Thyroid gland (tissue), 4 donors: Measurements from ENCODE around the gene AAK1. TPM values are rescaled to one million over a fixed set of nuclear protein-coding genes. Genes with fewer than 3 reads are reported as not detected.
A peak's percentile ranks its signal among the peaks of the same experiment; 100 is the strongest.

Source experiments
- DNase-seq, 2 donors: peaks; one replicate each; pipeline ENCODE4 v3.0.0-alpha.2; 2019
- H3K27ac ChIP-seq, 3 donors: fragments of 200-600 bp; sonication (generic); 1 replicate in 2 of 3; 2 replicates in 1 of 3; pipeline ENCODE4 v1.5.1; 2016 to 2019; ENCODE audit warnings: mild to moderate bottlenecking in 1 of 3, moderate library complexity in 1 of 3
- H3K27me3 ChIP-seq: fragments of 200-600 bp; sonication (generic); one replicate; pipeline ENCODE4 v1.5.1; 2019
- H3K36me3 ChIP-seq, 2 donors: fragments of 200-600 bp; sonication (generic); one replicate each; pipeline ENCODE4 v1.5.1; 2016 to 2019
- H3K4me1 ChIP-seq, 2 donors: fragments of 200-600 bp; sonication (generic); one replicate each; pipeline ENCODE4 v1.5.1; 2017 to 2019
- H3K4me3 ChIP-seq, 3 donors: fragments of 200-600 bp; sonication (generic); replicated peaks in 1 of 3; 1 replicate in 2 of 3; 2 replicates in 1 of 3; pipeline ENCODE4 v1.5.1; 2016; ENCODE audit warnings: mild to moderate bottlenecking in 1 of 3
- H3K9me3 ChIP-seq: fragments of 200-600 bp; sonication (generic); one replicate; pipeline ENCODE4 v1.5.1; 2017
- POLR2A ChIP-seq, 2 donors: fragments of 450-650 bp; IDR thresholded peaks; one replicate each; pipeline ENCODE4 v1.6.1; 2017; ENCODE audit warnings: antibody characterized with exemption in 2 of 2, mild to moderate bottlenecking in 2 of 2, moderate library complexity in 1 of 2
- WGBS, 2 donors: methylation state at CpG; one replicate each; pipeline ENCODE4 v1.1.5; 2017; 5-methylcytosine and 5-hydroxymethylcytosine counted together
- intact Hi-C: fragments of 100-400 bp; cut with DNase I; formaldehyde crosslinking; loops from one replicate; pipeline ENCODE4 v1.15.1; 2023
- total RNA-seq, 4 donors: library from RNA; depleted of rRNA; stranded (reverse); fragments of >200 nt; gene quantifications; one replicate each; pipeline ENCODE4 v1.2.3, GENCODE V29; 2016
- TF ChIP-seq, protein P1 (sequence below), 6 experiments: fragments of 200-600 bp in 3 of 6; fragments of 450-650 bp in 3 of 6; sonication (generic) in 3 of 6; IDR thresholded peaks; one replicate each; pipeline ENCODE4 v1.5.1; 2016 to 2019; ENCODE audit warnings: antibody characterized with exemption in 6 of 6, mild to moderate bottlenecking in 2 of 6, inconsistent platforms in 1 of 6, moderate library complexity in 1 of 6

AAK1 gene
- total RNA-seq, 4 donors from 2014 or later = 82.0 to 174 (median 144) TPM

DNA sequence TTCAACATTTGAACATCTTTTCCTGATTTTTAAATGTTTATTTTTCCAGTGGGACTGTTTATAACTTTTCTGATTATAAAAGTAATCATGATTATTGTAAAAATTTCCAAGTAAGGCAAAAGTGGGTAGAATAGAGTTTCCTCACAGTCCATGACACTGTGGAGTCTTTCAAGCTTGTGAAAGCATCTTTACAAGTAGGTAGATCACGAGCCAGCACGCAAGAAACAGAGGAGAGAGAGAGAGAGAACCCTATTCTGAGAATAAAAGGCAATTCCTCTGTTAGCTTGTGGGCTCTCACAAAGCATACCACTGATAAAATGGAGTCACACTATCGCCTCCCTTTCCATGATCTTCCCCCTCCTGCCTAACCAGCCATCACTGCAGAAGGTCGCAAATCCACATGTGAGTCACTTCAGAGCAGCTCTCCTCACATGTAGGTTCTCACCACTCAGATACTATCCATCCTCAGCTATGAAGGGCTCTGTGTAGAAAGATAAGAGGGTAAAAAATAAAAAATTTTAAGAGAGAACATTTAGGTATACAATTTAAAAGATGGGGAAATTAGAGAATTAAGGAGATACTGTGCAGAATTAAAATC lies 40.3 kb downstream of the AAK1 start:
- 59 to 70% methylated on average over 4 of the region's 4 CpGs for WGBS, 2 donors
- H3K9me3 ChIP-seq = no peaks in the 10 kb centered on the region
- H3K27me3 ChIP-seq = no peaks in the 10 kb centered on the region
- H3K4me3 ChIP-seq = no peak overlapping the region
- H3K27ac ChIP-seq = peak overlapping the region in 1 of 3 donors; percentile 25
- TF ChIP-seq, protein P1, sequence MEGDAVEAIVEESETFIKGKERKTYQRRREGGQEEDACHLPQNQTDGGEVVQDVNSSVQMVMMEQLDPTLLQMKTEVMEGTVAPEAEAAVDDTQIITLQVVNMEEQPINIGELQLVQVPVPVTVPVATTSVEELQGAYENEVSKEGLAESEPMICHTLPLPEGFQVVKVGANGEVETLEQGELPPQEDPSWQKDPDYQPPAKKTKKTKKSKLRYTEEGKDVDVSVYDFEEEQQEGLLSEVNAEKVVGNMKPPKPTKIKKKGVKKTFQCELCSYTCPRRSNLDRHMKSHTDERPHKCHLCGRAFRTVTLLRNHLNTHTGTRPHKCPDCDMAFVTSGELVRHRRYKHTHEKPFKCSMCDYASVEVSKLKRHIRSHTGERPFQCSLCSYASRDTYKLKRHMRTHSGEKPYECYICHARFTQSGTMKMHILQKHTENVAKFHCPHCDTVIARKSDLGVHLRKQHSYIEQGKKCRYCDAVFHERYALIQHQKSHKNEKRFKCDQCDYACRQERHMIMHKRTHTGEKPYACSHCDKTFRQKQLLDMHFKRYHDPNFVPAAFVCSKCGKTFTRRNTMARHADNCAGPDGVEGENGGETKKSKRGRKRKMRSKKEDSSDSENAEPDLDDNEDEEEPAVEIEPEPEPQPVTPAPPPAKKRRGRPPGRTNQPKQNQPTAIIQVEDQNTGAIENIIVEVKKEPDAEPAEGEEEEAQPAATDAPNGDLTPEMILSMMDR (IDR thresholded peaks at IDR 0.05) = no peak
- no peak for TF ChIP-seq POLR2A (IDR thresholded peaks at IDR 0.05)
- peaks cover 39 to 53% of the 10 kb centered on the region in 2 donors for H3K4me1 ChIP-seq
- intact Hi-C loops = no loop called here
- DNase-seq = no peak
- no peaks in the 10 kb centered on the region for H3K36me3 ChIP-seq

DNA sequence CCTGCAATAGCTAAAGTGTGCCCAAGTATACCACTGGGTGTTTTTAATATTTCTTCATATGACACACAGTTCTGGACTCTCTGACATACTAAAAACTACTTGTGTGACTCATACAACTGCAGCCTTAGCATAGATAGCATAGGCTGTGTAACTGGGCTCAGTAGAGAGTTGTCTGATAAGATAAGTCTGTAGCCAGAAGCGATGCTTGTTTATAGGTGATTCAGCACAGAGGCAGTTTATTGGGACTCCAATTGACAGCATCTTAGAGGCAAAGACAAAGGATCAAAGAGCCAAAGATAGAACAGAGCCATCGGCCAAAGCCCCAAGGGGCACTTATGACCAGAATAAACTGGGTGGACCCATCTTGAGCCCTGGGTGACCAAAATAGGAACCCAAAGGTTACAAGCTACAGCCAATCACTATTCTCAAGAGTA lies 42.3 kb downstream of the AAK1 start:
- intact Hi-C loops = no loop called here
- H3K4me1 ChIP-seq = peaks cover 38 to 42% of the 10 kb centered on the region in 2 donors
- no peaks in the 10 kb centered on the region for H3K36me3 ChIP-seq
- DNase-seq = no peak
- H3K4me3 ChIP-seq = no peak overlapping the region
- 64 to 83% methylated on average over 2 of the region's 2 CpGs for WGBS, 2 donors
- TF ChIP-seq POLR2A (IDR thresholded peaks at IDR 0.05) = no peak
- TF ChIP-seq, protein P1 (IDR thresholded peaks at IDR 0.05) = no peak
- H3K9me3 ChIP-seq = no peaks in the 10 kb centered on the region
- H3K27ac ChIP-seq = peak overlapping the region in 2 of 3 donors; percentile 25 to 26
- H3K27me3 ChIP-seq = no peaks in the 10 kb centered on the region

DNA sequence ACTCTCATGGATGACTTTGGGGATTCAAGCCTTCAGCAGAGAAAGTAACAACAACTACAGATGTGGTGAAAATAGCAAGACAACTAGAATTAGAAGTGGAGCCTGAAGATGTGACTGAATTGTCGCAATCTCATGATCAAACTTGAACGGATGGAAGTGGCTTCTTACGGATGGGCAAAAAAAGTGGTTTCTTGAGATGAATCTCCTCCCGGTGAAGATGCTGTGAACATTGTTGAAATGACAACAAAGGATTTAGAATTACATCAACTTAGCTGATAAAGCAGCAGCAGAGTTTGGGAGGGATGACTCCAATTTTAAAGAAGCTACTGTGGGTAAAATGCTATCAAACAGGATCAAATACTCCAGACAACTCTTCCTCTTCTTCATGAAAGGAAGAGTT lies 43.1 kb downstream of the AAK1 start:
- WGBS, 2 donors = 89 to 97% methylated on average over 4 of the region's 4 CpGs
- TF ChIP-seq POLR2A (IDR thresholded peaks at IDR 0.05) = no peak
- TF ChIP-seq, protein P1 (IDR thresholded peaks at IDR 0.05) = no peak
- Histone ChIP-seq H3K27ac (no peak overlapping the region), H3K36me3 (no peaks in the 10 kb centered on the region), H3K4me1 (peaks cover 38 to 40% of the 10 kb centered on the region in 2 donors), H3K9me3 (no peaks in the 10 kb centered on the region), H3K4me3 (no peak overlapping the region), H3K27me3 (no peaks in the 10 kb centered on the region)
- DNase-seq = no peak
- intact Hi-C loops = no loop called here

DNA sequence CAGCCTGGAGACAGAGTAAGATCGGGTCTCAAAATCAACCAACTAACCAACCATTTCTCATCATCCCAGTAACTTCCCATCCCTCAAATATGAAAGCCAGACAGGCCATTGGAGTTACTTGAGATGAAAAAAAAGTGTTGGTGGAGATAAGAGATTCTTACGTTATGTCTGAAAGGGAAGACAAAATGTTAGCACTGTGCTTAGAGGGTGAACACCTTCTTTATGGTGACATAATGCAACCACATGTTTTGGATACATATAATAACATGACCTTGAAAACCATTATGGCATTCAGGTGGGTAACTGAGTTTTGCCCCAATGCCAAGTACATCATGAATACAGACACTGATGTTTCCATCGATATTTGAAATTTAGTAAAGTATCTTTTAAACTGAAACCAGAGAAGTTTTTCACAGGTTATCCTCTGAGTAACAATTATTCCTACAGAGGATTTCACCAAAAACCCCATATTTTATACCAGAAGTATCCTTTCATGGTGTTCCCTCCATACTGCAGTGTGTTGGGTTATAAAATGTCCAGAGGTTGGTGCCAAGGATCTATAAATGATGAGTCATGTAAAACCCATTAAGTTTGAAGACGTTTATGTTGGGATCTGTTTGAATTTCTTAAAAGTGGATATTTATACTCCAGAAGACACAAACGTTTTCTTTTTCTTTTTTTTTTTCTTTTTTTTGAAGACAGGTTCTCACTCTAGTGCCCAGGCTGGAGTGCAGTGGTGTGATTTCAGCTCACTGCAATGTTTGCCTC lies 45.5 kb downstream of the AAK1 start:
- no peaks in the 10 kb centered on the region for H3K36me3 ChIP-seq
- peaks cover 28 to 42% of the 10 kb centered on the region in 2 donors for H3K4me1 ChIP-seq
- H3K4me3 ChIP-seq = no peak overlapping the region
- H3K9me3 ChIP-seq = no peaks in the 10 kb centered on the region
- DNase-seq = no peak
- H3K27me3 ChIP-seq = no peaks in the 10 kb centered on the region
- intact Hi-C loops = no loop called here
- WGBS, 2 donors = 82 to 90% methylated on average over 5 of the region's 5 CpGs
- H3K27ac ChIP-seq = peak overlapping the region in 2 of 3 donors; percentile 20 to 43
- TF ChIP-seq, protein P1 (IDR thresholded peaks at IDR 0.05) = no peak
- no peak for TF ChIP-seq POLR2A (IDR thresholded peaks at IDR 0.05)

DNA sequence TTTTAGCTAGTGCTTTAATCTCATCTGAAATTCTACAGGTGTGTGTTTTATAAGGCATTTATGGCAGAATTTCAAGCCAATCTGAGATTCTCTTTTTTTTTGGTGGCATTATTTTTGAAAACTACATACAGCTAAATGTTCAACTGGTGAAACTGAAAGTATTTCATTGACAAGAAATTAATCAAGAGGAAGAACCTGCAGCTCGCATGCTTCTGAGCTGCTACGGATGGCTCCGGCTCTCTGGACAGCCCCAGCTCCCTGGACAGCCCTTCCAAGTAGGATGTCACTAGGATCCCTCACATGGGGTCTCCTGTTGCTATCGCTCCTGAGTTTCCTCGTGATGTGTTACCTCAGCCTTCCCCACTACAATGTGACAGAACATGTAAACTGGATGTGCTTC lies 46.4 kb downstream of the AAK1 start:
- no peak for DNase-seq
- H3K36me3 ChIP-seq = no peaks in the 10 kb centered on the region
- WGBS, 2 donors = 89 to 98% methylated on average over 5 of the region's 5 CpGs
- peaks cover 29 to 50% of the 10 kb centered on the region in 2 donors for H3K4me1 ChIP-seq
- no peak overlapping the region for H3K4me3 ChIP-seq
- H3K9me3 ChIP-seq = no peaks in the 10 kb centered on the region
- H3K27me3 ChIP-seq = no peaks in the 10 kb centered on the region
- peak overlapping the region in 2 of 3 donors; percentile 43 to 51 for H3K27ac ChIP-seq
- TF ChIP-seq, protein P1 (IDR thresholded peaks at IDR 0.05) = no peak
- no peak for TF ChIP-seq POLR2A (IDR thresholded peaks at IDR 0.05)
- intact Hi-C loops = no loop called here
